Thoracic aorta (tissue), 2 donors: Measurements from ENCODE around the gene CHD2. TPM values are rescaled to one million over a fixed set of nuclear protein-coding genes. Genes with fewer than 3 reads are reported as not detected.

ENCODE experiments used
- ATAC-seq: fragments of 150-250 bp; one replicate; pipeline ENCODE4 v1.8.0; 2017; ENCODE audit warnings: low read depth; ENCODE audit not compliant: insufficient number of reproducible peaks, low FRiP score
- DNase-seq: peaks from one replicate; pipeline ENCODE4 v3.0.0-alpha.2; 2020; ENCODE audit warnings: low spot score
- H3K27ac ChIP-seq, 2 donors: fragments of 200-600 bp; sonication (generic); 1 replicate in 1 of 2; 2 replicates in 1 of 2; pipeline ENCODE4 v1.5.1; 2016; ENCODE audit warnings: mild to moderate bottlenecking in 2 of 2, moderate library complexity in 2 of 2
- H3K27me3 ChIP-seq: fragments of 200-600 bp; sonication (generic); replicated peaks from 2 replicates; pipeline ENCODE4 v1.6.0; 2016; ENCODE audit warnings: mild to moderate bottlenecking; ENCODE audit not compliant: insufficient read depth
- H3K36me3 ChIP-seq: fragments of 200-600 bp; sonication (generic); one replicate; pipeline ENCODE4 v1.5.1; 2016
- H3K4me1 ChIP-seq, 2 donors: fragments of 200-600 bp; sonication (generic); 1 replicate in 1 of 2; 2 replicates in 1 of 2; pipeline versions ENCODE4 v1.5.1 to v1.6.0; 2016; ENCODE audit warnings: low read depth in 2 of 2, mild to moderate bottlenecking in 1 of 2; ENCODE audit not compliant: control insufficient read depth in 1 of 2
- H3K4me3 ChIP-seq: fragments of 200-600 bp; sonication (generic); 2 replicates; pipeline ENCODE4 v1.5.1; 2016; ENCODE audit warnings: mild to moderate bottlenecking
- H3K9me3 ChIP-seq: fragments of 200-600 bp; sonication (generic); 2 replicates; pipeline ENCODE4 v1.5.1; 2016
- CTCF ChIP-seq: fragments of 200-600 bp; sonication (generic); IDR thresholded peaks from one replicate; pipeline ENCODE4 v1.5.1; 2019; ENCODE audit warnings: antibody characterized with exemption
- total RNA-seq, 2 donors: library from RNA; depleted of rRNA; stranded (reverse); fragments of >200 nt; gene quantifications; one replicate each; pipeline versions ENCODE4 v1.1.0 to v1.2.3, GENCODE V29; 2016

CHD2 gene
- total RNA-seq, 2 donors from 2014 or later = 143 to 148 TPM

DNA sequence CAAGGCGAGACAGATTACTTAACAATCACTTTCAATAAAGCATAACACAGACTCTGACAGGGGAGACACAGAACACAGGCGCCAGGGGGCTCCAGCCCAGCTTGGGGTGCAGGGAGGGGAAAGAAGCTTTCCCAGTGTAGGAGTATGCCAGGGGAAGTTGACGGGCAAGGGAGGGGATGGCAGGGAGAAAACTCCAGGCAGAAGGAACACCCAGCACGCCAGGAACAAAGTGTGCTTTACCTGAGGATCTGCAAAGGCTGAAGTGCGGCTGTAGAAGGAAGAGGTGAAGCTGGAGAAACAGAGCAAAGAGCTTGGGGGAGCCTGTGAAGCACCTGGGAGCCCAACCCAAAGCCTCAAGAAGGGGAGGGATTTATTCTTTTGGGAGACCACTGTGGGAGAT lies 176.8 kb downstream of the CHD2 start:
- DNase-seq (no peak), ATAC-seq (no peak)
- TF ChIP-seq CTCF = no peak
- H3K4me3 ChIP-seq = no peak overlapping the region
- H3K9me3 ChIP-seq = no peaks in the 10 kb centered on the region
- H3K36me3 ChIP-seq = no peaks in the 10 kb centered on the region
- no peaks in the 10 kb centered on the region for H3K27me3 ChIP-seq
- peaks cover 3 to 7% of the 10 kb centered on the region in 2 donors for H3K4me1 ChIP-seq
- H3K27ac ChIP-seq = no peak overlapping the region

Other genes with a start within 250 kb of the CHD2 start
- 10 to 100 TPM in 1 of 2 donors, 1 to 10 TPM in 1; 6.1 to 10.0 TPM for gene FAM174B, start 244.5 kb upstream of the CHD2 start, total RNA-seq
- gene RGMA, start 188.9 kb downstream of the CHD2 start, total RNA-seq = 10 to 100 TPM; 22.1 to 55.7 TPM